ENCODE data around the gene ZNF254. TPM values are rescaled to one million over a fixed set of nuclear protein-coding genes. Genes with fewer than 3 reads are reported as not detected.

The ZNF254 gene
- total RNA-seq, 4 donors from 2014 or later, result 61.1 to 85.4 (median 64.9) TPM

GRCh38 chr19:24055548-24055947, 31.4 kb upstream of the ZNF254 start:
- Histone ChIP-seq H3K27ac (no peak overlapping the region), H3K9me3 (no peaks in the 10 kb centered on the region), H3K27me3 (no peaks in the 10 kb centered on the region), H3K4me1 (no peaks in the 10 kb centered on the region), H3K36me3 (peaks cover 41 to 63% of the 10 kb centered on the region in 2 donors), H3K4me3 (replicated peaks in 1 of 3) (no peak overlapping the region)
- 93 to 96% methylated on average over 3 of the region's 3 CpGs for WGBS, 2 donors
- no peak for TF ChIP-seq POLR2A (IDR thresholded peaks at IDR 0.05)
- TF ChIP-seq CTCF (IDR thresholded peaks at IDR 0.05), result no peak
- DNase-seq, result no peak
- intact Hi-C loops (cut with DNase I), result no loop called here

- Histone ChIP-seq H3K4me1 (no peaks in the 10 kb centered on the region), H3K4me3 (replicated peaks in 1 of 3) (no peak overlapping the region), H3K36me3 (peaks cover 25 to 47% of the 10 kb centered on the region in 2 donors), H3K9me3 (no peaks in the 10 kb centered on the region), H3K27me3 (no peaks in the 10 kb centered on the region), H3K27ac (no peak overlapping the region)
- DNase-seq, result no peak
- TF ChIP-seq CTCF (IDR thresholded peaks at IDR 0.05), result no peak
- WGBS, 2 donors, result 91 to 97% methylated on average over 5 of the region's 5 CpGs
- intact Hi-C loops (cut with DNase I), result no loop called here
These were observed 29.8 kb upstream of the ZNF254 start for GRCh38 chr19:24057144-24057543.

GRCh38 chr19:24059563-24060295, 27.3 kb upstream of the ZNF254 start:
- no peak overlapping the region for H3K27ac ChIP-seq
- no peaks in the 10 kb centered on the region for H3K4me1 ChIP-seq
- TF ChIP-seq CTCF (IDR thresholded peaks at IDR 0.05) (no peak), POLR2A (IDR thresholded peaks at IDR 0.05) (no peak)
- H3K9me3 ChIP-seq, result no peaks in the 10 kb centered on the region
- no peak for DNase-seq
- H3K36me3 ChIP-seq, result peaks cover 14 to 24% of the 10 kb centered on the region in 2 donors
- H3K27me3 ChIP-seq, result no peaks in the 10 kb centered on the region
- intact Hi-C loops (cut with DNase I), result no loop called here
- no peak overlapping the region for H3K4me3 ChIP-seq (replicated peaks in 1 of 3)
- 81 to 100% methylated on average over 2 of the region's 2 CpGs for WGBS, 2 donors

GRCh38 chr19:24060687-24061356, 26.2 kb upstream of the ZNF254 start:
- DNase-seq, result no peak
- no peaks in the 10 kb centered on the region for H3K27me3 ChIP-seq
- H3K36me3 ChIP-seq, result peaks cover 7 to 22% of the 10 kb centered on the region in 2 donors
- no peaks in the 10 kb centered on the region for H3K9me3 ChIP-seq
- H3K4me3 ChIP-seq (replicated peaks in 1 of 3), result no peak overlapping the region
- intact Hi-C loops (cut with DNase I), result no loop called here
- H3K27ac ChIP-seq, result no peak overlapping the region
- WGBS, 2 donors, result 47 to 94% methylated on average over 2 of the region's 2 CpGs
- no peak for TF ChIP-seq CTCF (IDR thresholded peaks at IDR 0.05)
- no peak for TF ChIP-seq POLR2A (IDR thresholded peaks at IDR 0.05)
- no peaks in the 10 kb centered on the region for H3K4me1 ChIP-seq

GRCh38 chr19:24062190-24062589, 24.8 kb upstream of the ZNF254 start:
- H3K4me3 ChIP-seq (replicated peaks in 1 of 3), result no peak overlapping the region
- no peaks in the 10 kb centered on the region for H3K4me1 ChIP-seq
- no peak for TF ChIP-seq POLR2A (IDR thresholded peaks at IDR 0.05)
- no peak for DNase-seq
- H3K27me3 ChIP-seq, result no peaks in the 10 kb centered on the region
- peaks cover 0 to 14% of the 10 kb centered on the region in 2 donors for H3K36me3 ChIP-seq
- H3K9me3 ChIP-seq, result no peaks in the 10 kb centered on the region
- intact Hi-C loops (cut with DNase I), result no loop called here
- H3K27ac ChIP-seq, result no peak overlapping the region
